ENCODE results near the gene GLO1.

GLO1 gene

DNA sequence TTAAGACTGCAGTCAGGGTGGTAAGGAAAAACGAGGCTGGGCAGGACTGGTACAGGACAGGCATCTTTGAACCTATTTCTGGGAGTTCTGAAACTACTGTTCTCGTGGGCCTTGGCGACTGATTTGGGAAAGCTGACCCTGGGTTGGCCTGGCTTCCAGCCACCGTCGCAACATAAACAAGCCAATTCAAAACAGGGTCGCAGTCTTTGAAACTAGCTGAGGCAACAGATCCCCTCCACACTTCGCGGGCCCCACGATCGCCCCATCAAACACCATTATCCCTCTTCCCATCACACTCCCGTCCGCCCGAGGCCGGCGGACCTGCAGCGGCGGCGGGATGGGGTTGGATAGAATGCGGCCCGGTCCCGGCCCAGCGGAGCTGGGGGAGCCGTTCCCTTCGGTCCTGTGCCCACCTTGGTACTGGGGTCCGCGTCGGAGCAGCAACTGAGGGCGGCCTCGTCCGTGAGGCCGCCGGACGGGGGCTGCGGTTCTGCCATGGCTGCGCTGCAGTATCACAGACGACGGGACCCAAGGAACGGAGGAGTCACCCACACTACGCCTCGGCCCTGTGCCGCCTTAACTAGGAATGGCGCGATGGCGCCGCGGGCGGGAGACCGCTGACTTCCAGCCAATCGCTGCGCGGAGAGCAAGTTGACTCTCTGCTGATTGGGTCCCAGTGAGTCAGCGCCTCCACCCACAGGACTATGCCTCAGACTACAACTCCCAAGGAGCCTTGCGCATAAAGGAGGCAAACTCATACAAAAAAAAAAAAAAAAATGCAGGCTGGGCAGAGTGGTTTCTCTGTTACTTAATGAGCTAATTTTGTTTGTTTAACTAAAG lies at the start of gene GLO1:
GLO1 (minus strand) TSS at position 588 of the 840 bp plus-strand sequence; CDS start at position 497, 91 bp downstream.
- peak; percentile 98 for DNase-seq

DNA sequence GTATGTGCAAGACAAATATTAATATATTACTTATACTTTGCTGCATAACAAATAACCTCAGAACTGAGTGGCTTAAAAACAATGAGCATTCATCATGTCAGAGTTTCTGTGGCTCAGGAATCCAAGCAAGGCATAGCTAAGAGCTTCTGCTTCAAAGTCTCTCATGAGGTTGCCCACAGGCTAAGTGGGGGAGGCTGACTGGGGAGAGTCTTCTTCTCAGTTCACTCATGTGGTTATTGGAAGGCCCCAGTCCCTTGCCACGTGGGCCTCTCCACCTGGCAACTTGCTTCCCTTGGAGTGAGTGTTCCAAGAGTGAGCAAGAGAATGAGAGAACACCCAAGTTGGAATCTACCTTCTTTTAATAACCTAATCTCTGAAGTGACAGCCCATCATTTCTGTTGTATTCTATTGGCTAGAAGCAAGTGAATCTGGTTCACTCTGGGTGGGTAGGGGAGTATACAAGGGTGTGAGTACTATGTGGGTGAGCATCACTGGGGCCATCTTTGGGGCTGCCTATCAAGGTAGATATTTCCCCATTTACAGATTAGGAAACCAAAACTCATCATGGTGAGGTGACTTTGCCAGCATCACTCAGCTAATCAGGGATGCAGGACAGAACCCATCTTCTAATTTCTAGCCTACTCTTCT lies 48.1 kb upstream of the GLO1 start:
- no peak for DNase-seq

DNA sequence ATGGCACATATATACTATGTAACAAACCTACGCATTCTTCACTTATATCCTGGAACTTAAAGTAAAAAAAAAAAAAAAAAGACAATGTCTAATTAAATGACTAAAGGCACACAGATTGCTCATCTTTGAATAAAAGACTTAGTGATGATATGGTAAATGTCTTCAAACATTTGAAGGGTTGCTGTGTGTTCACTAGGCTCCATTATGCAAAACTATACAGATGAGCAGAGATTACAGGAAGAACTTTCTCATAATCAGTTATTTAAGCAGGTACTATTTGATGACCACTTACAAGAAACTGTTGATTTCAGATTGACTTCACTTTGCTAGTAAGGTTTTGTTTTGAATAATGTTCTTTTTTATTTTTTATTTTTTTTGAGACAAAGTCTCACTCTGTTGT lies 46.5 kb upstream of the GLO1 start:
- no peak for DNase-seq

GRCh38 chr6:38739532-38739931 lies 36.6 kb upstream of the GLO1 start:
- DNase-seq, result no peak

DNA sequence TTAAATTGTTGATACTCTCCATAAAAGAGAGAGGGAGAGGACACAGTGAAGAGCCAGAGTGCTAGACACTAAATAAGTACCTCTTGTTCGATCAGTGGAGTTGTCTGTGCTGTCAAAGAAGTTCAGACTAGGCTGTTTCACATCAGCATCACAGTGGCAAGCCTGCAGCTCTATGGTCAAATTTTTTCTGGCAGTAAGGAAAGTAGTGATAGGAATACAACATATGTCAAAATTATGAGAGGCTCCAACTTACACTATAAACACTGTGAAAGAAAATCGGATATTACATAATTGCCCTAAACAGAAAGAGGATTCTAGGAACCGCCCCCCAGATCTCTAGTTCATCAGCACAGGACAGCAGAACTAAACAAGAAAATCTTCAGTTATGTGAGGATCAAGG lies 35.3 kb upstream of the GLO1 start:
- no peak for DNase-seq

- no peak for DNase-seq
These were observed 34.0 kb upstream of the GLO1 start for GRCh38 chr6:38736951-38737350.

- DNase-seq, result no peak
These were observed 27.4 kb upstream of the GLO1 start for GRCh38 chr6:38730140-38730862.

DNA sequence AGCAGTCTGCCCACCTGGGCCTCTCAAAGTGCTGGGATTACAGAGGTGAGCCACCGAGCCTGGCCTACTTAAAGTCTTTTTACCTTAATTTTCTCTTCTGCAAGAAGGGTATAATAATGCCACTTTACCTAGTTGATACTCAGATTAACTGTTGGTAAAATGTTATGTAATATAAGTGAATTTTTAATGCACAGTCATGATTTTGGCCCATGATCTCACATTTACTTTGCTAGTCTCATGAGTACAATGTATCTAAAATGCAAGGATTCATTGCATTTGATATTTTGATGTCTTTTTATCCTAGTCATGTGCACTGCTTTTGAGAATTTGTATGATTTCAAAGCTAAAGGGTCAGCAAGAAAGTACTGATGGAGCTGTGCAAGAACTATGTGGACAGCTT lies 25.3 kb upstream of the GLO1 start:
- no peak for DNase-seq

DNA sequence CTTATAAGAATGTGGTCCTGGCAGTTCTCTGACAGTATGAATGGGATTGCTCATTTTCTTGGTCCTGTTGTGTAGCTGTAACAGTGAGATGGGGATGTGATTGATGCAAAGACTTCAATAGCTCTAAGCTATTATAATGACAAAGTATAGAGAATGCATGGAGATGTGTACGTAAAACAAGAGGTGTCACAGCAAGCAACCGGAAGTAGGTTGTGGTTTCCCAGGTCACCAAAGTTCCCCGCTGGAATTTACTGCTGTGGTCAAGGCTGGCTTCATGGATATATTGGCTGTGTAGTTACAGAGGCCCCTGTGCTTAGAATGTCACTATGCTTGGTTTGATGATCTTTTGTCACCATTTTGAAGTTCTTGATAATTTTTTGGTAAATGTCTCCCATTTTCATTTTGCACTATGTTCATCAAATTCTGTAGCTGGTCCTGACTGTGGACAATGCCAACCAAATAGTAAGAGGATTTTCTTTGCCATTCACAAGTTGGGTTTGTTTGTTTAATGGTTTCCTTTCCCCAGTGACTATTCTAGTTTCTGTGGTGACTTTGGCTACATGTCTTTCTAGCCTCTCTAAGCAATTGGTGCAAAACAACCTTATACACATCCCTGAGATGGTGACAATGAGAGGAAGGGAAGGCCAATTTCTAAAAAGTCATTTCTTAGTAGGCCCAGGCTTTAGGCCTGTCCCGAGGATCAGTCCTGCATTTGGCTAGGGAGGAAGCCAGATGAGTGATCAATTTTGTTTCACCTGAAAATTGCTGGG lies 22.7 kb upstream of the GLO1 start:
- no peak for DNase-seq

DNA sequence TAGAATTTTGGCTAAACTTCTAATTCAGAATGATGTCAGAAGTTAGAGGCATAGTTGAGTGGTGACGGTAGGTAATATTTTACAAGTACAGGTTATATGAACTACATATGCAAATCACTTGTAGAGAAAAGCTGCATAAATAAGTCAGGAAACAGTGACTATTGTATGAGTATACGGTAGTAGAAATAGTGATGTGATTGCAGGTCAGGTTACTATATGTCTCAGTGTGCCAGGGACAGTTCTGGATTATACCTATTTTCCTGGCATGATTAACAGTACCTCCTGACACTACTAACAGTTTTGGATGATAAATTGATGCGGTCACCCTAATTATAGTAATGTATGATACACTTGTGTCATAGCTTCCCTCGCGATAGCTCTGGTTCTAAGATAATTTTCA lies 21.4 kb upstream of the GLO1 start:
- no peak for DNase-seq

GRCh38 chr6:38723783-38724182 lies 20.8 kb upstream of the GLO1 start:
- DNase-seq, result no peak

GRCh38 chr6:38722727-38723334 lies 19.9 kb upstream of the GLO1 start:
- no peak for DNase-seq

GRCh38 chr6:38722038-38722437 lies 19.1 kb upstream of the GLO1 start:
- no peak for DNase-seq

DNA sequence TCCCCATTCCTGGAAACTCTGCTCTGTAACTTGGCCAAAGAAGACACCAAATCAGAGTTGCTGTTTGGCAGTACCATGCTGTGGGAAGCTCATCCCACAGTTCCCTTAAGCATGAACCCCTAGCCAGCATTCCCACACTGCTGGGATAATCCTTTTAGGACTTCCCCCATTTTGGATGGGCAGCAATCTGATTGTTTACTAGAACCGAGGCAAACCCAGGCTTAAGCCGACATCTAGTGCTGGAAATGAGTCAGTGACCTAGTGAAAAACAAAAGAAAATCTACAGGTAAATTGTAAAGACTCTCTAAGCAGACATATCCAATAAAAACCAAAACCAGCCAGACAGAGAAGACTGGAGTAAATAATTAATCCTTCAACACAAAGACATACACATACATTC lies 17.4 kb upstream of the GLO1 start:
- DNase-seq, result no peak

- DNase-seq, result no peak
These were observed 16.4 kb upstream of the GLO1 start for GRCh38 chr6:38719358-38719757.

DNA sequence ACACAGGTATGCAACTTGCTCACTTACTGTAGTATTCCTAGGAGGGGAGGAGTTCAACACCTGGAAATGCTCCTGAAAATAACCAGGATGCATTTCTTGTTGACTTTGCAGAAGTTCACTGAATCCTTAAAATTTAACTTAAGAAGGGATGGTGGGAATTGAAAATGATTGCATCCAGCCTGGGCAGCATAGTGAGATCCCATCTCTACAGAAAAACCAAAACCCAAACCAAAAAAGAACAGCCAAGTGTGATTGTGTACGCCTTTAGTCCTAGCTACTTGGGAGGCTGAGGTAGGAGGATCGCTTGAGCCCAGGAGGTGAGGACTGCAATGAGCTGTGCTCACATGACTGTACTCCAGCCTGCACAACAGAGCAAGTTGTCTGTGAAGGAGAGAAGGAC lies 13.9 kb upstream of the GLO1 start:
- no peak for DNase-seq

- no peak for DNase-seq
These were observed 12.2 kb upstream of the GLO1 start, which contains the start of gene DNAH8 for GRCh38 chr6:38715016-38715689. TSS of gene DNAH8 (plus strand) at chr6:38715311. CDS start at chr6:38722810, 7,499 bp downstream.

DNA sequence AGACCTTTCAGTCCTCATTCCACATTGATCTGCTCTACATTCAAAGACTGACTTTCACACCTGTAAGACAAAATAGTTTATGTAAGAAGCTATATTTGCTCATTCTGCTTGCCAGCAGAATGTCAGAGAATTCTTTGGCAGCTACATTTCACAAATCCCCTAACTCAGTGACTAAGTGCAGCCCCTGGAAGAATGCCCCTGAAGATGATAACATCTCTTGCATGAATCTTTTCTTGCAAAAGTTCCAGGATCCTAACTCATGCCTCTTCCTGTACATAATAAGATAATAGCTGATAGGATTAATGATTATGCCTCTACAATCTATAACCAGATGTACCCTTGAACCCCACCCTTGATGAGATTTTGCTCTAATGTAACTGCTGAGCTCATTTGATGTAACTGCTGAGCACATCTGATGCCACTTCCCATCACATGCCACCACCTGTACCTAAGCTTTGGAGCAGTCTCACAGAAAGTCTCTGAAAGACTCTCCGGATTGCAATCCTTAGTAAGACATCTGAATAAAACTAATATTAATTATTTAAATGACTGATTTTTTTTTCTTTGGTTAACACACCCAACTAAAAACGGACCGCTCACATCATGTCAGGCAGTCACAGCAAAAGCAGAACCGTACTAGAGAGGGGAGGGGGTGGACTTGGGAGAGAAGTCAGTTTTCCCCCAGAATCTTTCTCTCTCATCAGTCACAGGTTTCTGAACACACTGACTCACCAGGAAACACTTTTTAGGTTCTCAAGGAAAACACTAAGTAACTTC lies 11.5 kb upstream of the GLO1 start:
- no peak for DNase-seq

DNA sequence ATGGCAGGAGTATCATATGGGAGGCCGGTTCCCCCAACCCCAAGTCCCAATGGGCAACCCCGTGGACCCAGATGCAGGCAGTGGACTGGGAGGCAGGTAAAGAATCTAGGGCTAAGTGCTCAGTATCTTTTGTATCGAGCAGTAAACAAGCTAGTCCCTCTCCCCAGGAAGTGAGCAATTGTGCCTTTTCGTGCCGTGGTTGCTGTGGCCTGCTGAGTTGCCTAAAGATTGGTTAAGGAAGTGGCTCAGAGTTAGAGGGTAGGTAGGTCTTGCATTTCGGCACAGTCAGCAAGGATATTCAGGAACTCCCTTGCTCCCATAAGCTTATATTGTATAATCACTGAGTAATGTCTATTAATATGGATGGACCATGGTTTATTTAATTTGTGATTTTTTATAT lies 10.9 kb upstream of the GLO1 start:
- no peak for DNase-seq

- DNase-seq, result no peak
These were observed 5.6 kb upstream of the GLO1 start for GRCh38 chr6:38708496-38708895.

- no peak for DNase-seq
These were observed 3.0 kb upstream of the GLO1 start for GRCh38 chr6:38705924-38706323.
